CD4-positive, alpha-beta T cell (primary cell): ENCODE measurements around the gene GNG3. TPM values are rescaled to one million over a fixed set of nuclear protein-coding genes. Genes with fewer than 3 reads are reported as not detected.

ENCODE experiments used
- ATAC-seq: fragments of 200-7000 bp; cut with Tn5 transposase; one replicate; pipeline ENCODE4 v1.10.0; 2022; ENCODE audit warnings: mild to moderate bottlenecking; ENCODE audit not compliant: poor library complexity
- CTCF ChIA-PET: fragments of 350-600 bp; sonication (Branson Sonifier 250); formaldehyde crosslinking; loops from one replicate; lab custom pipeline; 2021; ENCODE audit warnings: antibody characterized with exemption, inconsistent platforms; lab: Charles Lee
- POLR2A ChIA-PET: fragments of 350-600 bp; sonication (Branson Sonifier 250); formaldehyde crosslinking; loops from one replicate; lab custom pipeline; 2021; ENCODE audit warnings: antibody characterized with exemption, inconsistent platforms; lab: Charles Lee
- DNase-seq, 14 experiments: peaks; one replicate each; pipeline ENCODE4 v3.0.0-alpha.2; 2013 to 2020; ENCODE audit warnings: mixed read lengths in 2 of 14
- H3K27ac ChIP-seq, 2 donors: one replicate each; pipeline versions ENCODE4 v1.5.1 to v1.7.0; 2013; ENCODE audit warnings: low read length in 2 of 2, low read depth in 1 of 2, mild to moderate bottlenecking in 1 of 2
- H3K27me3 ChIP-seq, 2 experiments: 1 replicate in 1 of 2; 2 replicates in 1 of 2; pipeline versions ENCODE4 v1.6.1 to v1.7.0; 2013; ENCODE audit warnings: low read length in 2 of 2, control low read depth in 1 of 2, mild to moderate bottlenecking in 1 of 2, moderate library complexity in 1 of 2; ENCODE audit not compliant: insufficient read depth in 2 of 2, control insufficient read depth in 1 of 2
- H3K36me3 ChIP-seq: one replicate; pipeline ENCODE4 v1.6.1; 2013; ENCODE audit warnings: low read length, control low read depth; ENCODE audit not compliant: insufficient read depth
- H3K4me1 ChIP-seq: one replicate; pipeline ENCODE4 v1.6.1; 2013; ENCODE audit warnings: low read length, control low read depth; ENCODE audit not compliant: insufficient read depth
- H3K4me3 ChIP-seq: one replicate; pipeline ENCODE4 v1.5.1; 2013; ENCODE audit warnings: mild to moderate bottlenecking, low read length, moderate library complexity
- H3K9me3 ChIP-seq, 2 experiments: 1 replicate in 1 of 2; 2 replicates in 1 of 2; pipeline versions ENCODE4 v1.6.1 to v1.7.0; 2013; ENCODE audit warnings: low read length in 2 of 2, mild to moderate bottlenecking in 2 of 2, control low read depth in 1 of 2, moderate library complexity in 1 of 2; ENCODE audit not compliant: control insufficient read depth in 1 of 2, insufficient read depth in 1 of 2
- H3K27ac Mint-ChIP-seq: one replicate; pipeline ENCODE4 v1.8.0; 2020; ENCODE audit warnings: mixed read lengths
- H3K27me3 Mint-ChIP-seq: one replicate; pipeline ENCODE4 v1.8.0; 2021; ENCODE audit warnings: mixed read lengths
- H3K36me3 Mint-ChIP-seq: one replicate; pipeline ENCODE4 v1.8.0; 2021; ENCODE audit warnings: low read depth, mixed read lengths
- H3K4me1 Mint-ChIP-seq: one replicate; pipeline ENCODE4 v1.8.0; 2021; ENCODE audit warnings: low read depth, mixed read lengths
- H3K4me3 Mint-ChIP-seq: one replicate; pipeline ENCODE4 v1.8.0; 2020; ENCODE audit warnings: mild to moderate bottlenecking, mixed read lengths
- H3K9me3 Mint-ChIP-seq: one replicate; pipeline ENCODE4 v1.8.0; 2020; ENCODE audit warnings: mixed read lengths
- CTCF ChIP-seq: fragments of 200-600 bp; IDR thresholded peaks from one replicate; pipeline ENCODE4 v1.8.0; 2022; ENCODE audit warnings: antibody characterized with exemption, mild to moderate bottlenecking
- intact Hi-C, 2 experiments: fragments of 100-400 bp; cut with DNase I in 1 of 2; cut with micrococcal nuclease in 1 of 2; formaldehyde crosslinking; loops; one replicate each; pipeline versions ENCODE4 v1.15.1 to v1.9.0; 2023 to 2025; cut with DNase I, micrococcal nuclease
- total RNA-seq, 174 experiments: library from RNA in 2 of 174; stranded (reverse) in 2 of 174; gene quantifications; one replicate each; pipeline ENCODE4 v1.2.3 and lab custom pipeline; 2021 to 2026

GNG3 gene
- total RNA-seq, 2 experiments from 2014 or later, result not detected

GRCh38 chr11:62752177-62752785, 44.8 kb downstream of the GNG3 start:
- H3K9me3 Mint-ChIP-seq, result no peaks in the 10 kb centered on the region
- Histone ChIP-seq H3K4me1 (peaks cover 41% of the 10 kb centered on the region), H3K36me3 (peaks cover 25% of the 10 kb centered on the region), H3K4me3 (no peak overlapping the region), H3K27me3 (no peaks in the 10 kb centered on the region), H3K27ac (no peak overlapping the region), H3K9me3 (no peaks in the 10 kb centered on the region)
- H3K4me3 Mint-ChIP-seq, result peak overlapping the region; percentile 63
- POLR2A ChIA-PET, result interaction anchor here (2.2 to 5.6 kb wide), 11 partner anchors 9 to 153 kb away, joined by 8 to 228 read pairs (median 37); partner anchors contain the start of genes C11orf98, CSKMT, HNRNPUL2 and POLR2G
- intact Hi-C loops, result loop anchor here in 1 of 2 experiments (5.0 kb wide), 2 partner anchors 35 to 90 kb away; partner anchors contain the start of gene TMEM179B
- no peak for DNase-seq
- no peak for ATAC-seq
- H3K36me3 Mint-ChIP-seq, result peaks cover 22% of the 10 kb centered on the region
- peaks cover 37% of the 10 kb centered on the region for H3K4me1 Mint-ChIP-seq
- H3K27me3 Mint-ChIP-seq, result no peaks in the 10 kb centered on the region
- no peak for TF ChIP-seq CTCF
- H3K27ac Mint-ChIP-seq, result no peak overlapping the region
- CTCF ChIA-PET, result interaction anchor here (0.5 kb wide), 1 partner anchor 129 kb away, joined by 3 read pairs; no protein-coding TSS in a partner anchor

GRCh38 chr11:62752994-62753735, 45.7 kb downstream of the GNG3 start:
- Histone ChIP-seq H3K36me3 (peaks cover 25% of the 10 kb centered on the region), H3K4me3 (peak overlapping the region; percentile 80), H3K9me3 (no peaks in the 10 kb centered on the region), H3K27ac (peak overlapping the region; percentile 84 to 88), H3K4me1 (peaks cover 41% of the 10 kb centered on the region), H3K27me3 (no peaks in the 10 kb centered on the region)
- ATAC-seq, result no peak
- peak overlapping the region; percentile 93 for H3K4me3 Mint-ChIP-seq
- no peaks in the 10 kb centered on the region for H3K27me3 Mint-ChIP-seq
- H3K36me3 Mint-ChIP-seq, result peaks cover 22% of the 10 kb centered on the region
- peak overlapping the region; percentile 89 for H3K27ac Mint-ChIP-seq
- ChIA-PET POLR2A (interaction anchor here (0.8 to 5.6 kb wide), 42 partner anchors 8 to 1564 kb away, joined by 3 to 228 read pairs (median 6); partner anchors contain the start of genes B3GAT3, C11orf98, CSKMT and EEF1G), CTCF (interaction anchor here (0.9 to 3.8 kb wide), 6 partner anchors 9 to 128 kb away, joined by 3 to 42 read pairs (median 7); partner anchors contain the start of genes HNRNPUL2, SLC3A2, TAF6L and TMEM179B)
- intact Hi-C loops, result loop anchor here (1.0 to 5.0 kb wide), 4 partner anchors 8 to 89 kb away; partner anchors contain the start of genes POLR2G (in 1 of the 2), TMEM179B (in 1 of the 2) and TTC9C (in 1 of the 2)
- H3K4me1 Mint-ChIP-seq, result peaks cover 37% of the 10 kb centered on the region
- DNase-seq, result peak in 1 of 14 experiments; percentile 38
- no peak for TF ChIP-seq CTCF
- H3K9me3 Mint-ChIP-seq, result no peaks in the 10 kb centered on the region
